Measurements from ENCODE around the gene SLC66A3.

SLC66A3 gene

DNA sequence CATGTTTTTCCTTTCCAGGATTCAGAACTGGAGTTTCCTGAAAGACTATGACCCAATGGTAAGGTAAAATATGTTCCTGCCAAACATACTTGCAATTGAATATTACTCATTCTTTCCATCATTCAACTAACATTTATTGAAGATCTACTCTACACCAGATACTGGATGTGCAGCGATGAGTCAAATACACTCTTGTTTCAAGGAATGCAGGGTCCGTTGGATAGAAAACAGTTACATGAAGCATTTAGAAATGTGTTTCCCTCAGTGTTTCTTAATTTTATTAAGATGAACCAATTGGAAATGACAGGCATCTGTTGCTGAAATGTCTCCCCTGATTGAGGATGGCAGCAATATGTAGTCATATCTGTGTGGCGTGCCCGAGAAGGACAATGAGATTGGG is 14.8 kb upstream of the SLC66A3 start:
- Histone ChIP-seq H3K4me1 (ENCODE audit: control extremely low read depth in 1 of 4, control insufficient read depth in 4 of 4, insufficient read depth in 4 of 4, low read length in 3 of 4) (peaks cover 0 to 1% (median 0%) of the 10 kb centered on the region in 4 experiments), H3K27ac (ENCODE audit: insufficient read depth in 1 of 2, low read depth in 1 of 2, low read length in 2 of 2, poor library complexity in 1 of 2, severe bottlenecking in 2 of 2) (no peak overlapping the region), H3K27me3 (replicated peaks in 2 of 5; ENCODE audit: control insufficient read depth in 4 of 5, insufficient read depth in 5 of 5, low read length in 4 of 5) (no peaks in the 10 kb centered on the region), H3K9me3 (ENCODE audit: control extremely low read depth in 1 of 5, control insufficient read depth in 4 of 5, insufficient read depth in 2 of 5, low read depth in 1 of 5, low read length in 4 of 5) (no peaks in the 10 kb centered on the region), H3K4me3 (ENCODE audit: control insufficient read depth in 1 of 7, extremely low read depth in 1 of 7, insufficient read depth in 4 of 7, low read depth in 2 of 7, low read length in 6 of 7) (no peak overlapping the region), H3K36me3 (ENCODE audit: control insufficient read depth in 4 of 4, insufficient read depth in 4 of 4, low read length in 3 of 4) (no peaks in the 10 kb centered on the region)
- WGBS (ENCODE audit: insufficient coverage), result 100% methylated on average over 1 of the region's 4 CpGs
- no peak for DNase-seq
- POLR2A ChIA-PET, result no interaction called here
- CTCF ChIA-PET, result no interaction called here

DNA sequence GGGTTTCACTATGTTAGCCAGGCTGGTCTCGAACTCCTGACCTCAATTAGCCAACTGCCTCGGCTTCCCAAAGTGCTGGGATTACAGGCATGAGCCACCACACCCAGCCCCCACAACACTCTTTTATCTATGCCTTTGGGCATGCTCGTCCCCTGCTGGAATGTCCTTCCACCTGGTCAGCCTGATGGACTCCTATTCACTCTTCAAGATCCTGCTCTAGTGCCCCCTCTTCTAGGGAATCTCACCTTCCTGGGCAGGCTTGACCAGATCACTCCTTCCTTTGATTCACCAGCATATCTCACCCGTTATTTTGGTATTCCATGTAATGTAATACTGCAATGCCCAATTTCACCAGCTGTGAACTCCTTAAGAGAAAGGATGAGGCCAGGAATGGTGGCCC is 13.9 kb upstream of the SLC66A3 start:
- peaks cover 0 to 4% (median 0%) of the 10 kb centered on the region in 4 experiments for H3K4me1 ChIP-seq (ENCODE audit: control extremely low read depth in 1 of 4, control insufficient read depth in 4 of 4, insufficient read depth in 4 of 4, low read length in 3 of 4)
- WGBS (ENCODE audit: insufficient coverage), result 100% methylated on average over 3 of the region's 4 CpGs
- H3K4me3 ChIP-seq (ENCODE audit: control insufficient read depth in 1 of 7, extremely low read depth in 1 of 7, insufficient read depth in 4 of 7, low read depth in 2 of 7, low read length in 6 of 7), result no peak overlapping the region
- no peak for DNase-seq
- H3K27ac ChIP-seq (ENCODE audit: insufficient read depth in 1 of 2, low read depth in 1 of 2, low read length in 2 of 2, poor library complexity in 1 of 2, severe bottlenecking in 2 of 2), result no peak overlapping the region
- ChIA-PET CTCF (no interaction called here), POLR2A (no interaction called here)
- H3K9me3 ChIP-seq (ENCODE audit: control extremely low read depth in 1 of 5, control insufficient read depth in 4 of 5, insufficient read depth in 2 of 5, low read depth in 1 of 5, low read length in 4 of 5), result no peaks in the 10 kb centered on the region
- H3K36me3 ChIP-seq (ENCODE audit: control insufficient read depth in 4 of 4, insufficient read depth in 4 of 4, low read length in 3 of 4), result no peaks in the 10 kb centered on the region
- H3K27me3 ChIP-seq (replicated peaks in 2 of 5; ENCODE audit: control insufficient read depth in 4 of 5, insufficient read depth in 5 of 5, low read length in 4 of 5), result no peaks in the 10 kb centered on the region

- Histone ChIP-seq H3K4me1 (ENCODE audit: control extremely low read depth in 1 of 4, control insufficient read depth in 4 of 4, insufficient read depth in 4 of 4, low read length in 3 of 4) (peaks cover 0 to 4% (median 0%) of the 10 kb centered on the region in 4 experiments), H3K27me3 (replicated peaks in 2 of 5; ENCODE audit: control insufficient read depth in 4 of 5, insufficient read depth in 5 of 5, low read length in 4 of 5) (no peaks in the 10 kb centered on the region), H3K27ac (ENCODE audit: insufficient read depth in 1 of 2, low read depth in 1 of 2, low read length in 2 of 2, poor library complexity in 1 of 2, severe bottlenecking in 2 of 2) (no peak overlapping the region), H3K36me3 (ENCODE audit: control insufficient read depth in 4 of 4, insufficient read depth in 4 of 4, low read length in 3 of 4) (no peaks in the 10 kb centered on the region), H3K4me3 (ENCODE audit: control insufficient read depth in 1 of 7, extremely low read depth in 1 of 7, insufficient read depth in 4 of 7, low read depth in 2 of 7, low read length in 6 of 7) (no peak overlapping the region), H3K9me3 (ENCODE audit: control extremely low read depth in 1 of 5, control insufficient read depth in 4 of 5, insufficient read depth in 2 of 5, low read depth in 1 of 5, low read length in 4 of 5) (peaks cover 0 to 2% (median 0%) of the 10 kb centered on the region in 5 experiments)
- POLR2A ChIA-PET, result no interaction called here
- WGBS (ENCODE audit: insufficient coverage), result 89% methylated on average over 3 of the region's 3 CpGs
- no peak for DNase-seq
- CTCF ChIA-PET, result interaction anchor here (1.9 kb wide), 1 partner anchor 9 kb away, joined by 8 read pairs; a partner anchor contains a TSS
Measured at GRCh38 chr2:11142330-11142729, 12.9 kb upstream of the SLC66A3 start.

DNA sequence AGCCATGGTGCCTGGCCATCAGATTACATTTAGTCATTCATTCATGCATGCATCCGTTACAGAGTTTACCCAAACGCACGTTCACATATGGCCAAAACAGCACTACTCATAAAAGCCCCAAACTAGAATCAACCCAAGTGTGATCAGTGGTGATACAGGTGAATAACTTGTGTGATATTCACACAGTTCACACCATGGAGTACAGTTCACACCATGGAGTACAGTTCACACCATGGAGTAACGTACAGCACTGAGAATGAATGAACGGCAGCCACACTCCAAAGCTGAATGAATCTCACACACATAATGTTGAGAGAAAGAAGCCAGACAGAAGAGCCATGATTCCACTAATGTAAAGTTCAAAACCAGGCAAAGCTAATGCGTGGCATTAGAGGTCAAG is 12.3 kb upstream of the SLC66A3 start:
- Histone ChIP-seq H3K27me3 (replicated peaks in 2 of 5; ENCODE audit: control insufficient read depth in 4 of 5, insufficient read depth in 5 of 5, low read length in 4 of 5) (no peaks in the 10 kb centered on the region), H3K36me3 (ENCODE audit: control insufficient read depth in 4 of 4, insufficient read depth in 4 of 4, low read length in 3 of 4) (no peaks in the 10 kb centered on the region), H3K27ac (ENCODE audit: insufficient read depth in 1 of 2, low read depth in 1 of 2, low read length in 2 of 2, poor library complexity in 1 of 2, severe bottlenecking in 2 of 2) (no peak overlapping the region), H3K4me3 (ENCODE audit: control insufficient read depth in 1 of 7, extremely low read depth in 1 of 7, insufficient read depth in 4 of 7, low read depth in 2 of 7, low read length in 6 of 7) (no peak overlapping the region), H3K4me1 (ENCODE audit: control extremely low read depth in 1 of 4, control insufficient read depth in 4 of 4, insufficient read depth in 4 of 4, low read length in 3 of 4) (peaks cover 0 to 4% (median 0%) of the 10 kb centered on the region in 4 experiments), H3K9me3 (ENCODE audit: control extremely low read depth in 1 of 5, control insufficient read depth in 4 of 5, insufficient read depth in 2 of 5, low read depth in 1 of 5, low read length in 4 of 5) (peaks cover 0 to 4% (median 0%) of the 10 kb centered on the region in 5 experiments)
- no peak for DNase-seq
- POLR2A ChIA-PET, result no interaction called here
- 100% methylated on average over 3 of the region's 6 CpGs for WGBS (ENCODE audit: insufficient coverage)
- CTCF ChIA-PET, result interaction anchor here (1.4 to 1.9 kb wide), 2 partner anchors 10 to 311 kb away, joined by 3 to 8 read pairs; a partner anchor contains a TSS

- DNase-seq, result no peak
- no peak overlapping the region for H3K27ac ChIP-seq (ENCODE audit: insufficient read depth in 1 of 2, low read depth in 1 of 2, low read length in 2 of 2, poor library complexity in 1 of 2, severe bottlenecking in 2 of 2)
- peaks cover 0 to 4% (median 0%) of the 10 kb centered on the region in 5 experiments for H3K9me3 ChIP-seq (ENCODE audit: control extremely low read depth in 1 of 5, control insufficient read depth in 4 of 5, insufficient read depth in 2 of 5, low read depth in 1 of 5, low read length in 4 of 5)
- H3K4me1 ChIP-seq (ENCODE audit: control extremely low read depth in 1 of 4, control insufficient read depth in 4 of 4, insufficient read depth in 4 of 4, low read length in 3 of 4), result peaks cover 0 to 4% (median 0%) of the 10 kb centered on the region in 4 experiments
- WGBS (ENCODE audit: insufficient coverage), result 96% methylated on average over 7 of the region's 7 CpGs
- no peak overlapping the region for H3K4me3 ChIP-seq (ENCODE audit: control insufficient read depth in 1 of 7, extremely low read depth in 1 of 7, insufficient read depth in 4 of 7, low read depth in 2 of 7, low read length in 6 of 7)
- H3K36me3 ChIP-seq (ENCODE audit: control insufficient read depth in 4 of 4, insufficient read depth in 4 of 4, low read length in 3 of 4), result no peaks in the 10 kb centered on the region
- ChIA-PET CTCF (interaction anchor here (0.8 to 1.4 kb wide), 3 partner anchors 11 to 312 kb away, joined by 3 to 5 read pairs (median 3); partner anchors contain the start of gene SLC66A3), POLR2A (no interaction called here)
- no peaks in the 10 kb centered on the region for H3K27me3 ChIP-seq (replicated peaks in 2 of 5; ENCODE audit: control insufficient read depth in 4 of 5, insufficient read depth in 5 of 5, low read length in 4 of 5)
Measured at GRCh38 chr2:11144077-11144737, 11.1 kb upstream of the SLC66A3 start.

- DNase-seq, result no peak
- peaks cover 0 to 4% (median 0%) of the 10 kb centered on the region in 5 experiments for H3K9me3 ChIP-seq (ENCODE audit: control extremely low read depth in 1 of 5, control insufficient read depth in 4 of 5, insufficient read depth in 2 of 5, low read depth in 1 of 5, low read length in 4 of 5)
- CTCF ChIA-PET, result interaction anchor here (0.8 to 1.0 kb wide), 2 partner anchors 11 to 12 kb away, joined by 3 to 5 read pairs; partner anchors contain the start of gene SLC66A3
- H3K4me3 ChIP-seq (ENCODE audit: control insufficient read depth in 1 of 7, extremely low read depth in 1 of 7, insufficient read depth in 4 of 7, low read depth in 2 of 7, low read length in 6 of 7), result no peak overlapping the region
- POLR2A ChIA-PET, result no interaction called here
- no peaks in the 10 kb centered on the region for H3K36me3 ChIP-seq (ENCODE audit: control insufficient read depth in 4 of 4, insufficient read depth in 4 of 4, low read length in 3 of 4)
- H3K27me3 ChIP-seq (replicated peaks in 2 of 5; ENCODE audit: control insufficient read depth in 4 of 5, insufficient read depth in 5 of 5, low read length in 4 of 5), result no peaks in the 10 kb centered on the region
- peaks cover 0 to 4% (median 0%) of the 10 kb centered on the region in 4 experiments for H3K4me1 ChIP-seq (ENCODE audit: control extremely low read depth in 1 of 4, control insufficient read depth in 4 of 4, insufficient read depth in 4 of 4, low read length in 3 of 4)
- H3K27ac ChIP-seq (ENCODE audit: insufficient read depth in 1 of 2, low read depth in 1 of 2, low read length in 2 of 2, poor library complexity in 1 of 2, severe bottlenecking in 2 of 2), result no peak overlapping the region
- WGBS (ENCODE audit: insufficient coverage), result 95% methylated on average over 6 of the region's 6 CpGs
Measured at GRCh38 chr2:11144738-11145079, 10.6 kb upstream of the SLC66A3 start.

GRCh38 chr2:11145350-11145749 is 9.9 kb upstream of the SLC66A3 start:
- no peak overlapping the region for H3K27ac ChIP-seq (ENCODE audit: insufficient read depth in 1 of 2, low read depth in 1 of 2, low read length in 2 of 2, poor library complexity in 1 of 2, severe bottlenecking in 2 of 2)
- no CpG with 5 or more reads among the region's 1 CpG for WGBS (ENCODE audit: insufficient coverage)
- no peak overlapping the region for H3K4me3 ChIP-seq (ENCODE audit: control insufficient read depth in 1 of 7, extremely low read depth in 1 of 7, insufficient read depth in 4 of 7, low read depth in 2 of 7, low read length in 6 of 7)
- no peaks in the 10 kb centered on the region for H3K36me3 ChIP-seq (ENCODE audit: control insufficient read depth in 4 of 4, insufficient read depth in 4 of 4, low read length in 3 of 4)
- H3K4me1 ChIP-seq (ENCODE audit: control extremely low read depth in 1 of 4, control insufficient read depth in 4 of 4, insufficient read depth in 4 of 4, low read length in 3 of 4), result peaks cover 0 to 4% (median 0%) of the 10 kb centered on the region in 4 experiments
- H3K27me3 ChIP-seq (replicated peaks in 2 of 5; ENCODE audit: control insufficient read depth in 4 of 5, insufficient read depth in 5 of 5, low read length in 4 of 5), result no peaks in the 10 kb centered on the region
- H3K9me3 ChIP-seq (ENCODE audit: control extremely low read depth in 1 of 5, control insufficient read depth in 4 of 5, insufficient read depth in 2 of 5, low read depth in 1 of 5, low read length in 4 of 5), result peaks cover 0 to 4% (median 0%) of the 10 kb centered on the region in 5 experiments
- no peak for DNase-seq
- ChIA-PET CTCF (interaction anchor here (0.7 to 1.6 kb wide), 2 partner anchors 12 to 13 kb away, joined by 3 to 8 read pairs; a partner anchor contains a TSS), POLR2A (no interaction called here)
